Common myeloid progenitor, CD34-positive (primary cell): ENCODE measurements around the gene SORBS1.

Experiments
- CTCF ChIA-PET: fragments of 350-600 bp; sonication (Branson Sonifier 250); formaldehyde crosslinking; loops from one replicate; lab custom pipeline; 2021; ENCODE audit warnings: antibody characterized with exemption; lab: Charles Lee
- POLR2A ChIA-PET: fragments of 350-600 bp; sonication (Branson Sonifier 250); formaldehyde crosslinking; loops from one replicate; lab custom pipeline; 2021; ENCODE audit warnings: antibody characterized with exemption; lab: Charles Lee
- DNase-seq, 3 donors: peaks; one replicate each; pipeline versions ENCODE4 v3.0.0 to v3.0.0-alpha.2; 2013
- H3K27ac ChIP-seq, 2 experiments: 1 replicate in 1 of 2; 2 replicates in 1 of 2; pipeline ENCODE4 v1.7.0; 2013; ENCODE audit warnings: inconsistent platforms in 2 of 2, low read length in 2 of 2, mild to moderate bottlenecking in 2 of 2, low read depth in 1 of 2, moderate library complexity in 1 of 2; ENCODE audit not compliant: severe bottlenecking in 2 of 2, insufficient read depth in 1 of 2, poor library complexity in 1 of 2
- H3K27me3 ChIP-seq, 5 experiments: replicated peaks in 2 of 5; 1 replicate in 3 of 5; 2 replicates in 2 of 5; pipeline versions ENCODE4 v1.6.1 to v1.7.0; 2013; ENCODE audit warnings: low read length in 4 of 5, mild to moderate bottlenecking in 2 of 5, moderate library complexity in 2 of 5, inconsistent platforms in 1 of 5; ENCODE audit not compliant: insufficient read depth in 5 of 5, control insufficient read depth in 4 of 5
- H3K36me3 ChIP-seq, 4 experiments: 1 replicate in 2 of 4; 2 replicates in 2 of 4; pipeline versions ENCODE4 v1.6.1 to v1.7.0; 2013; ENCODE audit warnings: low read length in 3 of 4, control low read depth in 1 of 4, mild to moderate bottlenecking in 1 of 4; ENCODE audit not compliant: control insufficient read depth in 4 of 4, insufficient read depth in 4 of 4
- H3K4me1 ChIP-seq, 4 experiments: 1 replicate in 3 of 4; 2 replicates in 1 of 4; pipeline versions ENCODE4 v1.6.1 to v1.7.1; 2013; ENCODE audit warnings: low read length in 3 of 4, mild to moderate bottlenecking in 3 of 4, control low read depth in 1 of 4, inconsistent platforms in 1 of 4, moderate library complexity in 1 of 4; ENCODE audit not compliant: control insufficient read depth in 4 of 4, insufficient read depth in 4 of 4; ENCODE audit errors: control extremely low read depth in 1 of 4
- H3K4me3 ChIP-seq, 7 experiments: 1 replicate in 4 of 7; 2 replicates in 3 of 7; pipeline versions ENCODE4 v1.5.1 to v1.7.0; 2013; ENCODE audit warnings: mild to moderate bottlenecking in 7 of 7, low read length in 6 of 7, moderate library complexity in 6 of 7, inconsistent platforms in 2 of 7, low read depth in 2 of 7, control low read depth in 1 of 7; ENCODE audit not compliant: insufficient read depth in 4 of 7, control insufficient read depth in 1 of 7; ENCODE audit errors: extremely low read depth in 1 of 7
- H3K9me3 ChIP-seq, 5 experiments: 1 replicate in 4 of 5; 2 replicates in 1 of 5; pipeline versions ENCODE4 v1.6.1 to v1.7.1; 2013; ENCODE audit warnings: low read length in 4 of 5, mild to moderate bottlenecking in 2 of 5, inconsistent platforms in 1 of 5, low read depth in 1 of 5, moderate library complexity in 1 of 5; ENCODE audit not compliant: control insufficient read depth in 4 of 5, insufficient read depth in 2 of 5; ENCODE audit errors: control extremely low read depth in 1 of 5
- WGBS: methylation state at CpG from one replicate; pipeline ENCODE4 v1.1.5; 2013; ENCODE audit not compliant: insufficient coverage; 5-methylcytosine and 5-hydroxymethylcytosine counted together

Gene SORBS1

DNA sequence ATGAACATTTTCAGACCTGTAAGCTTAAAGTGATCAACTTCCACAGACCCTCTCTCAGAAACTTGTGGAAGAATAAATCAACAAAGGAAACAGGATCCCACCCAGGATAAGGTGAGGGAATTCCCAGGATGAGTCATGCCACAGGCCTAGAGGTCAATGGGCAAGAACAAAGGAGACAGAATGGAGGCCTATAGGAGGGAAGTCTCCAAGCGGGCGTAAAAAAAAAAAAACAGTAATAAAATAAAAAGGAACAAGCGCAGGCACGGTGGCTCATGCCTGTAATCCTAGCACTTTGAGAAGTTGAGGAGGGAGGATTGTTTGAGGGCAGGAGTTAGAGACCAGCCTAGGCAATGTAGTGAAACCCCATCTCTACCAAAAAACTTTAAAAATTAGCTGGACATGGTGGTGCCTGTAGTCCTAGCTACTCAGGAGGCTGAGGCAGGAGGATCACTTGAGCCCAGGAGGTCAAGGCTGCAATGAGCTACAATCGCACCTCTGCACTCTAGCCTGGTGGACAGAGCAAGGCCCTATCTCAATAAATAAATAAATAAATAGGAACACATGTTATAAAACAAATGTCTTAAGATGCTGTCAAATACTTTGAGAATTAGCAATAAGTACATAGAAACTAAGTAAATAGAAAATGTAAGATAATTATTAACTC, 8.4 kb downstream of the SORBS1 start:
- peaks cover 0 to 4% (median 0%) of the 10 kb centered on the region in 5 experiments for H3K9me3 ChIP-seq
- ChIA-PET CTCF (interaction anchor here (0.6 kb wide), 1 partner anchor 127 kb away, joined by 3 read pairs; no protein-coding TSS in a partner anchor), POLR2A (no interaction called here)
- no peaks in the 10 kb centered on the region for H3K4me1 ChIP-seq
- H3K27ac ChIP-seq, result no peak overlapping the region
- 90% methylated on average over 2 of the region's 5 CpGs for WGBS
- no peak for DNase-seq
- no peaks in the 10 kb centered on the region for H3K27me3 ChIP-seq
- no peaks in the 10 kb centered on the region for H3K36me3 ChIP-seq
- H3K4me3 ChIP-seq, result no peak overlapping the region

DNA sequence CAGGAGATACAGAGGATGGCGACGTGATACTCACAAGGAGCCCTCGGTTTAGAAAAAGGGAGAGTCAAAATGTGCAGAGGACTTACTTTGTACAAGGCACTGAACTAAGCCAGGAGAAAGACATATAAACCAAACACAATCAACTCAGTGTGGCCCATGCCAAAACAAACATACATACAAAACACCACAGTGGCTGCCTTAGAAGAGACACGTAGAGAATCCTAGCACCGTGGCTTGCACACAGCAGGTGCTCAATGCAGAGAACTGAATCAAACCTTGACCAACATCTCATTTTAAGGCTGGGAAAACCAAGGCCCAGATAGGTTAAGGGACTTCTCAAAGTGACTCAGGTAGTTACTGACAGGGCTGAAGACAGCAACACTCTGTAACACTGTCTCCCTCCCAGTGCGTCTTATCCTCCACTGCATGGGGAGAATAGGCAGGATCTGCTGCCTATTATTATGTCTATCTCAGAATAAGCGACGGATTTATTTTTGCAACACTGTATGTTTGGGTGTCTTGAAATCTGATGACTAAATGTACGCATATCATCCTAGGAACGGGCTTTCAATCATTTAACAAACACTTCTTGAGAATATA, 11.0 kb downstream of the SORBS1 start:
- Histone ChIP-seq H3K27ac (no peak overlapping the region), H3K9me3 (peaks cover 0 to 4% (median 0%) of the 10 kb centered on the region in 5 experiments), H3K4me3 (no peak overlapping the region), H3K36me3 (no peaks in the 10 kb centered on the region), H3K27me3 (no peaks in the 10 kb centered on the region), H3K4me1 (no peaks in the 10 kb centered on the region)
- ChIA-PET CTCF (interaction anchor here (0.7 to 1.9 kb wide), 3 partner anchors 8 to 13 kb away, joined by 3 to 7 read pairs (median 4); no protein-coding TSS in a partner anchor), POLR2A (no interaction called here)
- WGBS, result 100% methylated on average over 2 of the region's 10 CpGs
- DNase-seq, result no peak

DNA sequence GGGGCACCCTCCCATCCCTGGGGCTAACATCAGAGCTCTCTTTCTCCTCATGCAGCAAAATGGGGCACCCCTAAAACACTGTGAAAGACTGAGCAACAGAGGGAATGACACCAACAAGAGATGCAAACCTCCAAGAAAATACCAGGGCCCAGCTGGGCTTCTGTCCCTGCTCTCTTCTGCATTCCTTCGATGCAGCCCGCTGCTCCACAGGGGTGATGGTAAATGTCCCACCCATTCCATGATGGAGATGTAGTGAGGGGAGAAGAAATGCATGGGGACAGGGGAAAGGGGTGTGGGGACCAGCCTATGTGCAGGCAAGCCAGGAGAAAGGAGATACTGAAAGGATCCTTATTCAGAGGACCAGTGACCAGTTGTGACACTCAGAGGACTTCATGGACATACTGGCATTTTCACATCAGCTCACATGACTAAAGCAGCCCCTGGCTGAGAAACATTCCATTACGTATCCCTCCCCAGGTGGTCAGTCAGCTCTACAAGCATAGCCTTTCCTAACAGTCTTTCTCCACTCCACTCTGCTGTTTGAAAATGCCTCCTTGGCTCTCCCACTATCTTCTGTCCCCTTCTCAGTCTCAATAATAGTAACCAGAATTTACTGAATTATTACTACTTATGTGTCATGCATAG, 13.3 kb downstream of the SORBS1 start:
- peaks cover 0 to 2% (median 0%) of the 10 kb centered on the region in 5 experiments for H3K9me3 ChIP-seq
- no peaks in the 10 kb centered on the region for H3K36me3 ChIP-seq
- H3K4me1 ChIP-seq, result no peaks in the 10 kb centered on the region
- no peak overlapping the region for H3K27ac ChIP-seq
- ChIA-PET CTCF (interaction anchor here (1.4 to 1.9 kb wide), 2 partner anchors 10 to 19 kb away, joined by 3 to 7 read pairs; no protein-coding TSS in a partner anchor), POLR2A (no interaction called here)
- 88% methylated on average over 1 of the region's 3 CpGs for WGBS
- H3K27me3 ChIP-seq, result no peaks in the 10 kb centered on the region
- no peak overlapping the region for H3K4me3 ChIP-seq
- no peak for DNase-seq

DNA sequence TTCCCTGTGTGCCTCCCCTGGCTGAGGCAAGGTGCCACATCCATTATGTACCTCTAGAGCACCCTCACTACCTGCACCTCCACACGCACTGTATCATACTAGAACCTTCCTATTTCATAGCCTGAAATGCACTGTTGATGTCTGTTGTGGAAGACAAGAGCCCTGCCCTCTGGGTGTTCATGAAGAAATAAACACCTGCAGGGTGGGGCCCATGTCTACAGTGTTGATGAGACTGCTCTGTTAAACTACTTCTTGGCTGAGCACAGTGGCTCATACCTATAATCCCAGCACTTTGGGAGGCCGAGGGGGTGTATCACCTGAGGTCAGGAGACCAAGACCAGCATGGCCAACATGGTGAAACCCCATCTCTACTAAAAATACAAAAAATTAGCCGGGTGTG, 14.0 kb downstream of the SORBS1 start:
- no peaks in the 10 kb centered on the region for H3K27me3 ChIP-seq
- H3K4me1 ChIP-seq, result no peaks in the 10 kb centered on the region
- 100% methylated on average over 1 of the region's 3 CpGs for WGBS
- H3K27ac ChIP-seq, result no peak overlapping the region
- no peaks in the 10 kb centered on the region for H3K9me3 ChIP-seq
- no peak overlapping the region for H3K4me3 ChIP-seq
- no peaks in the 10 kb centered on the region for H3K36me3 ChIP-seq
- ChIA-PET POLR2A (no interaction called here), CTCF (no interaction called here)
- no peak for DNase-seq

DNA sequence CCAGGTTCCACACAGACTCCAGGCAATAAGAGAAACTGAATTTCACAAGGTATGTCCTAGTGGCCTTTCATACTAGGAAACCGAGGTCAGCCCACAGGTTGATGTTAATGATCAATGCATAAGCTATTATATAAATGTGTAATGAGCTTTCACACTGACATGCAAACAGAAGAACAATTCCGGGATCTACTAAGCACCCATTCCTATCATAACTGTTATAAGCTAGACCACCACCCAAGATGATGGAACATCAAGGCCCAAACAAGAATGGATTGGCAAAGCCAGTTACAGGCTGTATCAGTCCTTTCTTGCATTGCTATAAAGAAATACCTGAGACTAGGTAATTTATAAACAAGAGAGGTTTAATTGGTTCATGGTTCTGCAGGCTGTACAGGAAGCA, 15.2 kb downstream of the SORBS1 start:
- ChIA-PET CTCF (no interaction called here), POLR2A (no interaction called here)
- no peak for DNase-seq
- WGBS, result 100% methylated on average over 1 of the region's 2 CpGs
- Histone ChIP-seq H3K9me3 (no peaks in the 10 kb centered on the region), H3K27me3 (no peaks in the 10 kb centered on the region), H3K4me3 (no peak overlapping the region), H3K36me3 (no peaks in the 10 kb centered on the region), H3K27ac (no peak overlapping the region), H3K4me1 (no peaks in the 10 kb centered on the region)

DNA sequence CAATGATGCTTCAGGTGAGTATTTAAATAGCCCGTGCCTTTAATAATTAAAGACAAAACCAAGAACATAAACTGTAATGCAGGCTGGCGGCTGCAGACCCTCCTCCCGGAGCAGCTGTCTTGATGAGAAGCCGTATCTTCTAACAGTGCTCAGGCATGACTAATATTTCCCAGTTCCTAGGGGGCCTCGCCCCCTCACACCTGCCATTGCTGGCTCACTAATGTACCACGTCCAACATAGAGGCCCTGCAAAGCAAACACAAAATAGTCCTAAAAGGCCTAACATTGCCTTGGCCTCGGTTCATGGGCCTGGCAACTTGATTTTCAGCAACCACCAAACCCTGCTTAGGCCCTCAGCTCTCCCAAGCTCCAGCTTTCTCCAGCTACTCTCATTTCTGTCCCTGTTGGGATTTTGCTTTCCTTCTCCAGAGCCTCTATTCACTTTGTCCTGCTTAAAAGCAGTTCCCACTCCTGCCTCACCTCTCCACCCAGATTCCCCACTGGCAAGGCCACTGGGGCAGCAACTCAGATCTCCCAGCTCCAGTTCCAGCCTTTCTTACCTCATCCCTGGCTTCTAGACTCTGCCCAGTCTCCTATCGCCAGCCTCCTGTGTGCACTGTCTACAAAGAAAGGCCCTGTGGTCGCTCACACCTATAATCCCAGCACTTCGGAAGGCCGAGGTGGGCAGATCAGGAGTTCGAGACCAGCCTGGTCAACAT, 16.2 kb downstream of the SORBS1 start:
- DNase-seq, result no peak

More for the DNA sequence above, 16.2 kb downstream of the SORBS1 start:
- POLR2A ChIA-PET, result no interaction called here
- Histone ChIP-seq H3K36me3 (no peaks in the 10 kb centered on the region), H3K4me1 (no peaks in the 10 kb centered on the region), H3K27ac (no peak overlapping the region), H3K27me3 (no peaks in the 10 kb centered on the region), H3K4me3 (no peak overlapping the region), H3K9me3 (no peaks in the 10 kb centered on the region)
- CTCF ChIA-PET, result no interaction called here
- 96% methylated on average over 9 of the region's 12 CpGs for WGBS
